Heart left ventricle (tissue), 16 donors: Measurements from ENCODE around the gene MYOM1. TPM values are rescaled to one million over a fixed set of nuclear protein-coding genes. Genes with fewer than 3 reads are reported as not detected.
A peak's percentile ranks its signal among the peaks of the same experiment; 100 is the strongest.
"Not testable (repeated sequence)": the region's sequence is repeated elsewhere in the genome, so short reads cannot be mapped to it uniquely, and the experiment has no call there.

Experiments used
- ATAC-seq, 4 donors: fragments of 200-7000 bp; cut with Tn5 transposase; one replicate each; pipeline ENCODE4 v1.9.1; 2020 to 2022; ENCODE audit warnings: moderate library complexity in 4 of 4, mild to moderate bottlenecking in 3 of 4, moderate number of reproducible peaks in 1 of 4
- DNase-seq, 5 donors: peaks; one replicate each; pipeline ENCODE4 v3.0.0-alpha.2; 2020
- H3K27ac ChIP-seq, 12 donors: fragments of 200-600 bp; sonication (generic) in 4 of 12; one replicate each; pipeline versions ENCODE4 v1.5.0 to v1.8.0; 2016 to 2022; ENCODE audit warnings: mild to moderate bottlenecking in 2 of 12
- H3K27me3 ChIP-seq, 9 donors: fragments of 200-600 bp; sonication (generic) in 2 of 9; one replicate each; pipeline versions ENCODE4 v1.5.1 to v1.8.0; 2016 to 2022; ENCODE audit warnings: mild to moderate bottlenecking in 3 of 9
- H3K36me3 ChIP-seq, 9 donors: fragments of 200-600 bp; sonication (generic) in 2 of 9; one replicate each; pipeline versions ENCODE4 v1.5.0 to v1.8.0; 2018 to 2022; ENCODE audit warnings: mild to moderate bottlenecking in 2 of 9
- H3K4me1 ChIP-seq, 12 donors: fragments of 200-600 bp; sonication (generic) in 4 of 12; one replicate each; pipeline versions ENCODE4 v1.5.0 to v1.8.0; 2016 to 2022; ENCODE audit warnings: mild to moderate bottlenecking in 3 of 12
- H3K4me3 ChIP-seq, 12 donors: fragments of 200-600 bp; sonication (generic) in 4 of 12; one replicate each; pipeline versions ENCODE4 v1.5.0 to v1.8.0; 2017 to 2022; ENCODE audit warnings: mild to moderate bottlenecking in 9 of 12, moderate library complexity in 4 of 12
- H3K9me3 ChIP-seq, 12 donors: fragments of 200-600 bp; sonication (generic) in 4 of 12; one replicate each; pipeline versions ENCODE4 v1.5.0 to v1.8.0; 2016 to 2022; ENCODE audit warnings: mild to moderate bottlenecking in 1 of 12
- POLR2A ChIP-seq, 2 donors: fragments of 450-650 bp; IDR thresholded peaks; one replicate each; pipeline ENCODE4 v1.6.1; 2017; ENCODE audit warnings: antibody characterized with exemption in 2 of 2, mild to moderate bottlenecking in 2 of 2, moderate library complexity in 2 of 2
- WGBS, 4 donors: extraction: QIAGEN DNeasy Blood & Tissue Kit in 2 of 4; methylation state at CpG; one replicate each; pipeline versions ENCODE4 v1.1.5 to v1.1.7; 2013 to 2018; 5-methylcytosine and 5-hydroxymethylcytosine counted together
- intact Hi-C, 10 donors: fragments of 100-400 bp; cut with DNase I; formaldehyde crosslinking; loops; one replicate each; pipeline versions ENCODE4 v1.11.1 to v1.14.2; 2022
- polyA plus RNA-seq, 2 donors: library from polyadenylated mRNA; stranded (reverse); fragments of 200-250 nt; gene quantifications; one replicate each; pipeline ENCODE4 v1.2.3, GENCODE V29; 2013
- total RNA-seq, 9 donors: library from RNA; depleted of rRNA in 2 of 9; stranded (reverse); fragments of >200 nt in 2 of 9; fragmentation: NEBNext Ultra II Directional in 3 of 9; extraction: Animal tissue kit (Norgen Biotek cat#: 25700) in 3 of 9; gene quantifications; one replicate each; pipeline versions ENCODE4 v1.1.0 to v1.2.4, GENCODE V29; 2016 to 2023
- TF ChIP-seq, protein P1 (sequence below), 12 donors: fragments of 200-600 bp; sonication (generic) in 4 of 12; IDR thresholded peaks; one replicate each; pipeline versions ENCODE4 v1.5.0 to v1.8.0; 2018 to 2022; ENCODE audit warnings: antibody characterized with exemption in 12 of 12, mild to moderate bottlenecking in 5 of 12
- donor health status: ischemic (EF 13 %, LVEDD 7.1; RV severe dilation, severe dysfunction).
- donor health status: healthy with polysubstance abuse.
- donor health status: DM: no; HTN: yes; CAD: no.
- donor health status: DM: no; HTN: no; CAD: no.
- donor health status: ischemic (EF 25% LVEDD 6.9; RV normal size, moderate dysfunction).
- donor health status: ischemic (EF 25% LVEDD 5.7; RV mildly dilated, moderate dysfunction).
- donor health status: healthy.
- donor health status: DM: yes; HTN: yes; CAD: no.
- donor health status: ischemic (EF 35%, LVEDD 5.7; RV mildly dilated, moderate dysfunction).
- donor health status: nonischemic (EF 11% LVEDD 7.7; RV severe dilation, severe dysfunction).
- donor health status: DM: yes; HTN: yes; CAD: no.
- donor health status: PGD.
- donor health status: ischemic (EF 29% LVEDD 5.4; RV normal size, mild dysfunction).
- donor health status: nonischemic (EF 23%, LVEDD 6.1; RV moderate dilation, normal function).

MYOM1 gene
- total and polyA plus RNA-seq, 11 donors = 112 to 1,344 (median 801) TPM

DNA sequence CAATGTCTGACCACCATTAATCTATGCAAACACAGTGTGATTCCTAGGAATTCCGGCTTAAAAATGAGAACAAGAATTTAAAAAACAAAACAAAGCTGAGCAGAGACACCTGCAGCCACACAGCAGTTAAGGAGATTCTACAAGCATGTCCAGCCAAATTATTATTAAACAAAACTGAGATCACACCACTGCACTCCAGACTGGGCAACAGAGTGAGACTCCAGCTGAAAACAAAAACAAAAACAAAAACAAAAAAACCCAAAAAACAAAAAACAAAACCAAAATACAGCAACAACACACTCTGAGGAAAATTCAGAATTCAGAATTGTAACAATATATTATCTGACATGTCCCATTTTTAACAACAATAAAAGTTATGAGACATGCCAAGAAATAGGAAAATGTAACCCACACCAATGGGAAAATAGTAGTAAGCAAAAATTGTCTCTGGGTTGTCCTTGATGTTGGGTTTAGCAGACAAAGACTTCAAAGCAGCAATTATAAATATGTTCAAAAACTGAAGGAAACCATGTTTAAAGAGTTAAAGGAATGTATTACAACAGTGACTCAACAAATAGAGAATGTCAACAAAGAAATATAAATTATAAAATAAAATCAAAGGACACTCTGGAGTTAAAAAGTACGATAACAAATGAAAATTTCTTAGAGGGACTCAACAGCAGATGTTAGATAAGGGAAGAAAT, 19.7 kb downstream of the MYOM1 start:
- ATAC-seq = no peak
- intact Hi-C loops = no loop called here
- Histone ChIP-seq H3K36me3 (peaks cover 0 to 17% (median 0%) of the 10 kb centered on the region in 9 donors), H3K27ac (peak overlapping the region in 2 of 12 donors; percentile 4 to 30), H3K9me3 (peaks cover 0 to 33% (median 2%) of the 10 kb centered on the region in 12 donors), H3K4me3 (no peak overlapping the region), H3K4me1 (peaks cover 0 to 49% (median 11%) of the 10 kb centered on the region in 12 donors), H3K27me3 (no peaks in the 10 kb centered on the region)
- no peak for DNase-seq
- TF ChIP-seq POLR2A (IDR thresholded peaks at IDR 0.05) = no peak
- TF ChIP-seq, protein P1, sequence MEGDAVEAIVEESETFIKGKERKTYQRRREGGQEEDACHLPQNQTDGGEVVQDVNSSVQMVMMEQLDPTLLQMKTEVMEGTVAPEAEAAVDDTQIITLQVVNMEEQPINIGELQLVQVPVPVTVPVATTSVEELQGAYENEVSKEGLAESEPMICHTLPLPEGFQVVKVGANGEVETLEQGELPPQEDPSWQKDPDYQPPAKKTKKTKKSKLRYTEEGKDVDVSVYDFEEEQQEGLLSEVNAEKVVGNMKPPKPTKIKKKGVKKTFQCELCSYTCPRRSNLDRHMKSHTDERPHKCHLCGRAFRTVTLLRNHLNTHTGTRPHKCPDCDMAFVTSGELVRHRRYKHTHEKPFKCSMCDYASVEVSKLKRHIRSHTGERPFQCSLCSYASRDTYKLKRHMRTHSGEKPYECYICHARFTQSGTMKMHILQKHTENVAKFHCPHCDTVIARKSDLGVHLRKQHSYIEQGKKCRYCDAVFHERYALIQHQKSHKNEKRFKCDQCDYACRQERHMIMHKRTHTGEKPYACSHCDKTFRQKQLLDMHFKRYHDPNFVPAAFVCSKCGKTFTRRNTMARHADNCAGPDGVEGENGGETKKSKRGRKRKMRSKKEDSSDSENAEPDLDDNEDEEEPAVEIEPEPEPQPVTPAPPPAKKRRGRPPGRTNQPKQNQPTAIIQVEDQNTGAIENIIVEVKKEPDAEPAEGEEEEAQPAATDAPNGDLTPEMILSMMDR (IDR thresholded peaks at IDR 0.05) = no peak
- 77 to 85% (median 80%) methylated on average over 2 of the region's 2 CpGs for WGBS, 4 donors

DNA sequence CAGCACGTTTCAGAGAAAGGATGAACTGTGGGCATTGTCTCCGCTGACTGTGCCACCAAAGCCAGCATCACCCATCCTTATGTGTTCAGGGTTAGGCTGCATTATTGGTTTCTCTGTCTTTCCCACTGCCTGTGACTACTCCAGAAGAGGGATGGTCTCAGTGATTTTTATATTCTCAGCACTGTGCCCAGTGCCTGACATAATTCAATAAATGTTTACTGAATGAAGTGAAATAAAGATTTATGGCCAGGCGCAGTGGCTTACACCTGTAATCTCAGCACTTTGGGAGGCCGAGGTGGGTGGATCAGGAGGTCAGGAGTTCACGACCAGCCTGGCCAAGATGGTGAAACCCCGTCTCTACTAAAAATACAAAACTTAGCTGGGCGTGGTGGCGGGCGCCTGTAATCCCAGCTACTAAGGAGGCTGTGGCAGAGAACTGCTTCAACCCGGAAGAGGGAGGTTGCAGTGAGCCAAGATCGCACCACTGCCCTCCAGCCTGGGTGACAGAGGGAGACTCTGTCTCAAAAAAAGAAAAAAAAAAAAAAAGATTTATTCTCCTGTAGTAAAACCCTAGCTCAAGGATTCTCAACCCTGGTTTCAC, 21.4 kb downstream of the MYOM1 start:
- WGBS, 4 donors = 70 to 83% (median 76%) methylated on average over 11 of the region's 11 CpGs
- Histone ChIP-seq H3K4me1 (peaks cover 0 to 64% (median 14%) of the 10 kb centered on the region in 12 donors), H3K27ac (peak overlapping the region in 1 of 12 donors; percentile 42), H3K36me3 (peaks cover 0 to 14% (median 0%) of the 10 kb centered on the region in 9 donors), H3K9me3 (peaks cover 0 to 15% (median 0%) of the 10 kb centered on the region in 12 donors)
- intact Hi-C loops, DNase-seq, H3K27me3 ChIP-seq, H3K4me3 ChIP-seq, ATAC-seq: not testable (repeated sequence)

DNA sequence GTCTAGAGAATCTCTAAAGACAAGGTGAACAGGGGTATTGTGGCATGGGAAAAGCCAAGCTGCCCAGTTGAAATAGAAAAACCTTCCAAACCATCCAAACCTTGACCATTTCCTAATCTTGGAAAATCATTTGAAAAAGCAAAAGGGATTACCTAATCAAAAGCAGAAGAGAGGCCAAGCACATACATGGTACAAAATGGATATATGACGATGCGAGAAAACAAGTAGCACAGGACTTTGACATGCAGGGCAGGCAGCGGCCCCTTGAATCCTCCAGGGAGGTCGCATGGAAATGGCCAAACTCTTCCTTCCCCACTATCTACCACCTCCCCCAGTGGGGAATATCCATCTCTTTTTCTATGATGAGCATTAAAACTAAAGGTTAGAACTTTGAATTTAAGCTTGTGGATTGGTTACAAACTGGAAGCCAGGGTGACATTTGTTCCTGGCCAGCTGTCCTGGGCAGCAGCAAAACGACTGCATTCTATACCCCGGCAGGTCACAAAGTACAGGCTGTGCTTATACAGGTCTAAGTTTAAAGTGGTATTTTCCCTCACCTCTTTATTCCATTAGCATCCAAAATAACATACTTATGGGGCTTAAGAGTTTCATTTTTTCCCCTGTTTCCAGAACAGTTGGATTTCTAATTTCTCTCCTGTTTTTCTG, 24.7 kb downstream of the MYOM1 start:
- Histone ChIP-seq H3K36me3 (peaks cover 0 to 40% (median 8%) of the 10 kb centered on the region in 9 donors), H3K27ac (peak overlapping the region; percentile 1 to 82 (median 57)), H3K9me3 (no peaks in the 10 kb centered on the region), H3K4me1 (peaks cover 0 to 68% (median 12%) of the 10 kb centered on the region in 12 donors), H3K4me3 (peak overlapping the region in 3 of 12 donors; percentile 6 to 13 (median 10)), H3K27me3 (no peaks in the 10 kb centered on the region)
- intact Hi-C loops = no loop called here
- ATAC-seq (peak; percentile 60 to 69 (median 64)), DNase-seq (no peak)
- WGBS, 4 donors = 43 to 55% (median 48%) methylated on average over 6 of the region's 6 CpGs
- TF ChIP-seq POLR2A (IDR thresholded peaks at IDR 0.05) = no peak
- TF ChIP-seq, protein P1 (IDR thresholded peaks at IDR 0.05) = no peak

DNA sequence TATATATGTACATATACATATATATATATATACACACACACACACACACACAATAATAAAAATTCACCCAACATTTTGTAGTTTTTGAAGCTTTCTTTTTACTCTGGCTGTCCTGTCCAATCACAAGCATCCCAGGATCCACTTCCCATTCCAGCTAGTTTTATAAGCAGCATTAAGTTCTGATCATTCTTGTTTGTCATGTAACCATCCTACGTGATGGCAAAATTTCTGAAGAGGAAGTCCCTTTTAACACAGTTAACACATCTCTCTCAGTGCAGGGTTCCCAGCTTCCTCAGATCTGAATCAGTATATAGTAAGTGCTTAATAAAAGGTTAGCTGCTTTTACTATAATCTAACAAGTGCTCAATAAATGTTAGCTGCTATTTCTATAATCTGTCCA, 26.4 kb downstream of the MYOM1 start:
- Histone ChIP-seq H3K27ac (peak overlapping the region in 3 of 12 donors; percentile 7 to 82 (median 79)), H3K4me3 (no peak overlapping the region), H3K36me3 (peaks cover 0 to 57% (median 24%) of the 10 kb centered on the region in 9 donors), H3K4me1 (peaks cover 0 to 59% (median 12%) of the 10 kb centered on the region in 12 donors), H3K27me3 (no peaks in the 10 kb centered on the region), H3K9me3 (no peaks in the 10 kb centered on the region)
- DNase-seq (no peak), ATAC-seq (no peak)
- intact Hi-C loops = no loop called here
- WGBS, 4 donors = 48 to 62% (median 57%) methylated on average over 1 of the region's 1 CpG
- TF ChIP-seq POLR2A (IDR thresholded peaks at IDR 0.05) = no peak
- TF ChIP-seq, protein P1 (IDR thresholded peaks at IDR 0.05) = no peak
